AG10803 (cell line): ENCODE data around the gene PSIP1.
A peak's percentile ranks its signal among the peaks of the same experiment; 100 is the strongest.

Source experiments
- DNase-seq: peaks from one replicate; pipeline ENCODE4 v3.0.0; 2010; ENCODE audit warnings: low read depth
- H3K4me3 ChIP-seq: 2 replicates; pipeline ENCODE4 v1.5.1; 2011; ENCODE audit warnings: mild to moderate bottlenecking, low read length, control low read depth
- TF ChIP-seq, protein P1 (sequence below): conservative IDR thresholded peaks from 2 replicates; pipeline ENCODE4 v1.5.1; 2011; ENCODE audit warnings: mild to moderate bottlenecking, low read length, control low read depth, inconsistent platforms

The PSIP1 gene

DNA sequence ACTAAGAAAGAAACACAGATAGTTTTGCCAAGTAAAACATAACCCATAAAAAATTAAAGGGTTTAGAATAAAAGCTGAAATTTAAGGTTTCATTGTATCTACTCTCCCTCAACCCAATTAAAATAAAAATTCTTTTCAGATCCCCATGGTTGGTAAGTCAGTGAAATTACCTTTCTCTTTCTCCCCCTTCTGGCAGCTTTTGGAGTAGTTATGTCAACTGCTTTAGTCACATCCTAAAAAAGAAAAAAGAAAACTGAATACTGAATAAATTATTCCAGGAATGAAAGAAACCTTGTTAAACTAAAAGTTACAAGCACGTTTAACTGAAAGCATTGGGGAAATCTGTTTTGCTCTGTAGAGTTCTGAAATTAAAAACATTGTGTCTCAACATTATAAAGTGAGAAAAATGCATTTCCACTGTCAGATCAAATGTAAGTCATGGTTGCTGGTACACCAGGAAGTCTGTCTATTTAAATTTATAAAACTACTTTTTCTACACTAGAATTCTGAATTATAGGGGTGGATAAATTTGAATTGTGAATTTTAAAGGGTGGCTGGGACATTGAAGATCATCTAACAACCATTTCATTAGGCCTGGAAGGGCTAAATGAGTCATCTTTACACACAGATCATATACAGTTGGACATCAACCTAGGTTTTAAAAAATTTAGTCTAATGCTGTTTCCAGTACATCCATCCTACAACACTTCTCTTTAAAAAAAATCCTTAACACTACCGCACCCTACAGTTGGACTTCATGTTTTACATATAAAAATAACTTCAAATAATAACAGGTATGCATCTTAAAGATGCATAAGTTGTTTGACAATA lies 24.7 kb downstream of the PSIP1 start:
- no peak overlapping the region for H3K4me3 ChIP-seq
- TF ChIP-seq, protein P1, sequence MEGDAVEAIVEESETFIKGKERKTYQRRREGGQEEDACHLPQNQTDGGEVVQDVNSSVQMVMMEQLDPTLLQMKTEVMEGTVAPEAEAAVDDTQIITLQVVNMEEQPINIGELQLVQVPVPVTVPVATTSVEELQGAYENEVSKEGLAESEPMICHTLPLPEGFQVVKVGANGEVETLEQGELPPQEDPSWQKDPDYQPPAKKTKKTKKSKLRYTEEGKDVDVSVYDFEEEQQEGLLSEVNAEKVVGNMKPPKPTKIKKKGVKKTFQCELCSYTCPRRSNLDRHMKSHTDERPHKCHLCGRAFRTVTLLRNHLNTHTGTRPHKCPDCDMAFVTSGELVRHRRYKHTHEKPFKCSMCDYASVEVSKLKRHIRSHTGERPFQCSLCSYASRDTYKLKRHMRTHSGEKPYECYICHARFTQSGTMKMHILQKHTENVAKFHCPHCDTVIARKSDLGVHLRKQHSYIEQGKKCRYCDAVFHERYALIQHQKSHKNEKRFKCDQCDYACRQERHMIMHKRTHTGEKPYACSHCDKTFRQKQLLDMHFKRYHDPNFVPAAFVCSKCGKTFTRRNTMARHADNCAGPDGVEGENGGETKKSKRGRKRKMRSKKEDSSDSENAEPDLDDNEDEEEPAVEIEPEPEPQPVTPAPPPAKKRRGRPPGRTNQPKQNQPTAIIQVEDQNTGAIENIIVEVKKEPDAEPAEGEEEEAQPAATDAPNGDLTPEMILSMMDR = peak; percentile 60
- peak; percentile 23 for DNase-seq

DNA sequence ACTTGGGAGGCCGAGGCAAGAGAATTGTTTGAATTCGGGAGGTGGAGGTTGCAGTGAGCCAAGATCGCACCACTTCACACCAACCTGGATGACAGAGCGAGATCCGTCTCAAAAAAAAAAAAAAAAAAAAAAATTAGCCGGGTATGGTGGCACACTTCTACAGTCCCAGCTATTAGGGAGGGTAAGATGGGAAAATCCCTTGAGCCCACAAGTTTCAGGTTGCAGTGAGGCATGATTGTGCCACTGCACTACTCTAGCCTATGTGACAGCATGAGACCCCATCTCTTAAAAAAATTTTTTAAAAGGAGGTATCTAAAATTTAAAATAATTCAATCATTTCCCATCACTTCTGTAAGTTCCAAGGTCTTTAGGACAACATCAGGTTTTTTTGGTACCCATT lies 26.0 kb downstream of the PSIP1 start:
- TF ChIP-seq, protein P1 = no peak
- DNase-seq = no peak

DNA sequence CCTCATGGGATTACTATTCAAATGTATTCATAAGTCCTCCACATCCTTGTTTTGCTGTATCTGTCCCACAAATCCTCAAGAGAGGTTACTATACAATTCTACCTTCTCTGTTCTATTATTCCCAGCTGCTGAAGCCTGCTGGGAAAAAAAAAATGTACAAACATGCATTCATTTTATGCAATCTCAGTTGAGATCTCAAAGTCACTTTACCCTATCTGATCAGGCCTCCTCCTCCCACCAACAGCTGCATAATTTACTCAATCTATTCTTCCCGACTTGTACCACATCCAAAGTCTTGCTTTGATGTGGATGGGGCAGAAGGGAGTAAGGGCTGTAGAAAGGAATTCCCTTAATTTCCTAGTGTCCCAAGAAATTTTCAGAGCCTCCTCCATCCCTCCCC lies 28.6 kb downstream of the PSIP1 start:
- TF ChIP-seq, protein P1 = no peak
- peak; percentile 11 for DNase-seq
- H3K4me3 ChIP-seq = no peak overlapping the region

More for the DNA sequence above, 26.0 kb downstream of the PSIP1 start:
- no peak overlapping the region for H3K4me3 ChIP-seq

DNA sequence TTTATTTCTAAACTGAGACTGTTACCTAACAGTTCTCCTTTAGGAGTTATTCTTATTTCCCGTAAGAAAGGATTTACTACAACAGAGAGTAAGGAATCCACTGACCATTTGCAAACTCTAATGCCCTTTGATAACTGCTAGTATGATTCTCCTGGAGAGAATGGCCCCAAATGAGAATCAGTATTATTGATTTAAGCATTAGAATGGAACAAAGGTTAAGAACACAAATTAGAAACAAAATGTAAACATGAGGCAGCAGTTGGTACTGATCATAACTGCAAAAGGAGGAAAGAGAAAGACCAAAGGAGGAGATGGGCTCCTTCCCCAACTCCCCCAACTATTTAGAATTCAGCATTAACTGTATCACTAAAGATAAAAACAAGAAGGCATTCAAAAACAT lies 30.7 kb downstream of the PSIP1 start:
- DNase-seq = no peak
- TF ChIP-seq, protein P1 = no peak
- H3K4me3 ChIP-seq = no peak overlapping the region

DNA sequence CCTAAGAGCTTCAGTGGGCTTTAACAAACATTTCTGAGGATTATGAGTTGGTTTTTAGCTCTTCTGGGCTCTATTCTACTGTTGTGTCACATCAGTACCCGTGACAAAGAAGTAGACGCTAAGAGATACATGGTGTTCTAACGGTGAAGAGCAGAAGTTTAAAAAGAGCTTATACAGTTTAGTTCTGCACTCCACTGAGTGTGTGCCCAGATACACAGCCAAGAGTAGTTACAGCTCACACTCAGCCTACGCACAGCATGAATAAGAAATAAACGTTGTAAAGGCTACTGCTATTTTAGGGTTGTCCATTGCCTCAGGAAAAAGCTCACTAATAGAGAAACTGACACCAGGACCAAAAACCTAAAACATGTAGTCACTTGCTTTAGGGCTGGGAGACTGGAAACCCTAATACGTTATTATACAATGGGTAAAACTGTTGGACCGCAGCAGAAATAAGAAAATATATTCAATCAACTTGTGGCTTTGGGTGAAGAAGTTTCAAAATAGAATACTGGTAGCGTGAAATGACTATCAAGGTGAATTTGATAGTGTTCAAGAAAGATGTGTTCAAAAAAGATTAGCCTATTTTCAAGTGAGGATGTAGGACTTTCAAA lies 34.7 kb downstream of the PSIP1 start:
- H3K4me3 ChIP-seq = no peak overlapping the region
- DNase-seq = no peak
- TF ChIP-seq, protein P1 = no peak

DNA sequence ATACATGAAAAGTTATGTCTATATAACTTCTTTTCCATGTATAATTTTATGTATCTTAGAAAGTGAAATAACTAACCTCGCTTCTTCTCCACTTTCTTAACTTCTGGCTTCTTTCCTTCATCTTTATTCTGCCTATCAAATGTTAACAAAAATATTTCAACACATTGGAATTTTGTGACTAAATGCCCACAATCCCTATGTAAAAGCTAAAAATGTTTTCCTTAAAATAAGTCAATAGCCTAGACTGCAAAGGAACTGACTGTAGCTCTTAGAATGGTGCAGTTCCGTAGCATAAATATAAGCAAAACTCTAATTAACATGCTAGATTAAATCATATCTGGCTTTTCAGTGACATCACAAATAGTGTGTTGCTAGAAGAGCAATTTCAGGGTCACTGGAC lies 40.9 kb downstream of the PSIP1 start:
- TF ChIP-seq, protein P1 = no peak
- no peak overlapping the region for H3K4me3 ChIP-seq
- DNase-seq = no peak

DNA sequence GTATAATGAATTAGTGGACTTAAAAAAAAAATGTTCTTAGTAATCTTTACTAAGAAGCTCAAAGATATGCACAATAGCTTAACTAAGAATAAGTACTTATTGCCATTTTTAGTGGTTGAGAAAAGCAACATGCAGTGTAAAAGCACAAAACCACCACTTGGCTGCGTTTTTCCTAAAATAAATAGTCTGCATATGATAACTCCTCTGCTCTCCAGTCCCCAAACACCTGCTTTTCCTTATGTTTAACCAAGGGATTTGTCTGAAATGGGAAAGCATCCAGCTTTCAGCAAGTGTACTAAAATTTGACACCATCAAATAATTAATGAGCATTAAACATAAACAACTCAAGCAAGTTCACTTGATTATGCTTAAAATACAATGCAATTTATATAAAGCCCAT lies 41.4 kb downstream of the PSIP1 start:
- DNase-seq = no peak

More for the DNA sequence above, 41.4 kb downstream of the PSIP1 start:
- H3K4me3 ChIP-seq = no peak overlapping the region
- TF ChIP-seq, protein P1 = no peak
